Tibial artery (tissue), 4 donors: Measurements from ENCODE around the gene RECQL5.

Source experiments
- DNase-seq, 2 donors: peaks; one replicate each; pipeline ENCODE4 v3.0.0-alpha.2; 2019
- H3K27ac ChIP-seq, 2 donors: fragments of 200-600 bp; sonication (generic) in 1 of 2; 1 replicate in 1 of 2; 2 replicates in 1 of 2; pipeline ENCODE4 v1.5.1; 2018 to 2019; ENCODE audit warnings: mild to moderate bottlenecking in 1 of 2
- H3K27me3 ChIP-seq, 2 donors: fragments of 200-600 bp; sonication (generic) in 1 of 2; one replicate each; pipeline versions ENCODE4 v1.5.1 to v1.6.0; 2016 to 2019
- H3K36me3 ChIP-seq, 3 donors: fragments of 200-600 bp; sonication (generic) in 2 of 3; one replicate each; pipeline ENCODE4 v1.5.1; 2016 to 2019; ENCODE audit warnings: mild to moderate bottlenecking in 2 of 3
- H3K4me1 ChIP-seq, 4 donors: fragments of 200-600 bp; sonication (generic) in 2 of 4; 1 replicate in 3 of 4; 2 replicates in 1 of 4; pipeline ENCODE4 v1.5.1; 2016 to 2019
- H3K4me3 ChIP-seq, 2 donors: fragments of 200-600 bp; sonication (generic) in 1 of 2; 1 replicate in 1 of 2; 2 replicates in 1 of 2; pipeline ENCODE4 v1.5.1; 2018 to 2019; ENCODE audit warnings: mild to moderate bottlenecking in 2 of 2
- H3K9me3 ChIP-seq, 3 donors: fragments of 200-600 bp; sonication (generic) in 1 of 3; one replicate each; pipeline ENCODE4 v1.5.1; 2016 to 2019
- intact Hi-C: fragments of 100-400 bp; cut with DNase I; formaldehyde crosslinking; loops from one replicate; pipeline ENCODE4 v1.15.0; 2023; ENCODE audit warnings: low total_unique reads
- TF ChIP-seq, protein P1 (sequence below), 2 experiments: fragments of 200-600 bp in 1 of 2; fragments of 450-650 bp in 1 of 2; IDR thresholded peaks; one replicate each; pipeline ENCODE4 v1.5.1; 2017 to 2019; ENCODE audit warnings: antibody characterized with exemption in 2 of 2, mild to moderate bottlenecking in 1 of 2, moderate library complexity in 1 of 2

RECQL5 gene

DNA sequence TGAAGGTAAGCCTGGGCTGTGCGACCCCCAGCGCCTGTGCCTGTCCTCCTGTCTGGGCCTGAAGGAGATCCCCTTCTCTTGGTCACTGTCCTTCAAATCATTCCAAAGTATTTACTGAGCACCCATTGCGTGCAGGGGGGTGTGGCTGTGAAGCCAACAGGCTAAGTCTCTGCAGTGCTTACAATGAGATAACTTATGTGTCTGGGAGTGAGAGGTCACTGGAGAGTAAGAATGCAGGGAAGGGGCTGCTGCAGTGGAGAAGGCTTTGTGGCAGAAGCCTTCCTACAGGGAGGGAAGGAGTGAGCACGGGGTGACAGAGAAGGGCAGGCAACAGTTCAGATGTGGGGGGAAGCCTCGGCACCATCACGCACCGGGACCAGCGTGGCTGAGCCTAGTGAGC is 44.9 kb downstream of the RECQL5 start:
- no peak for DNase-seq
- H3K9me3 ChIP-seq, result no peaks in the 10 kb centered on the region
- intact Hi-C loops, result no loop called here
- H3K27ac ChIP-seq, result no peak overlapping the region
- peaks cover 0 to 2% of the 10 kb centered on the region in 2 donors for H3K27me3 ChIP-seq
- H3K4me3 ChIP-seq, result no peak overlapping the region
- peaks cover 0 to 97% (median 65%) of the 10 kb centered on the region in 3 donors for H3K36me3 ChIP-seq
- TF ChIP-seq, protein P1, sequence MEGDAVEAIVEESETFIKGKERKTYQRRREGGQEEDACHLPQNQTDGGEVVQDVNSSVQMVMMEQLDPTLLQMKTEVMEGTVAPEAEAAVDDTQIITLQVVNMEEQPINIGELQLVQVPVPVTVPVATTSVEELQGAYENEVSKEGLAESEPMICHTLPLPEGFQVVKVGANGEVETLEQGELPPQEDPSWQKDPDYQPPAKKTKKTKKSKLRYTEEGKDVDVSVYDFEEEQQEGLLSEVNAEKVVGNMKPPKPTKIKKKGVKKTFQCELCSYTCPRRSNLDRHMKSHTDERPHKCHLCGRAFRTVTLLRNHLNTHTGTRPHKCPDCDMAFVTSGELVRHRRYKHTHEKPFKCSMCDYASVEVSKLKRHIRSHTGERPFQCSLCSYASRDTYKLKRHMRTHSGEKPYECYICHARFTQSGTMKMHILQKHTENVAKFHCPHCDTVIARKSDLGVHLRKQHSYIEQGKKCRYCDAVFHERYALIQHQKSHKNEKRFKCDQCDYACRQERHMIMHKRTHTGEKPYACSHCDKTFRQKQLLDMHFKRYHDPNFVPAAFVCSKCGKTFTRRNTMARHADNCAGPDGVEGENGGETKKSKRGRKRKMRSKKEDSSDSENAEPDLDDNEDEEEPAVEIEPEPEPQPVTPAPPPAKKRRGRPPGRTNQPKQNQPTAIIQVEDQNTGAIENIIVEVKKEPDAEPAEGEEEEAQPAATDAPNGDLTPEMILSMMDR (IDR thresholded peaks at IDR 0.05), result no peak
- no peaks in the 10 kb centered on the region for H3K4me1 ChIP-seq

DNA sequence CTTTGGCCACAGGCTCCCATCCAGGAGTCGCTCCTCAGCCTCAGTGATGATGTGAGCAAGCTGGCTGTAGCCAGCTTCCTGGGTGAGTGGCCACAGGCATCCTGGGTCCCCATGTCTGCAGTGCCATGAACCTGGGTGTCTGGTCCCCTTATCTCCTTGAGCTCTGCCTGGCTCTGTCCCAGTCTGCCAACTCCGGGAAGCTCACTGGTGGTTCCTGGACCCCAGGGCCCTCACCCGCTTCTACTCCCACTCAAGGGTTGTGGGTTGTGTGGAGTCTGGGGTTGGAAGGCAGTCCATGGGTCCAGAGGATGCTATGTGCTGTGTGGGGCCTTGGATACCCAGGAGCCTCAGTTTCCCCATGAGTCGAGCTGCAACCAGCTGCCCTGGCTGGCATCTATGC is 45.5 kb downstream of the RECQL5 start:
- Histone ChIP-seq H3K9me3 (no peaks in the 10 kb centered on the region), H3K4me3 (no peak overlapping the region), H3K27ac (no peak overlapping the region), H3K4me1 (no peaks in the 10 kb centered on the region), H3K27me3 (peaks cover 0 to 2% of the 10 kb centered on the region in 2 donors), H3K36me3 (peaks cover 0 to 97% (median 69%) of the 10 kb centered on the region in 3 donors)
- DNase-seq, result no peak
- intact Hi-C loops, result no loop called here
- TF ChIP-seq, protein P1 (IDR thresholded peaks at IDR 0.05), result no peak

DNA sequence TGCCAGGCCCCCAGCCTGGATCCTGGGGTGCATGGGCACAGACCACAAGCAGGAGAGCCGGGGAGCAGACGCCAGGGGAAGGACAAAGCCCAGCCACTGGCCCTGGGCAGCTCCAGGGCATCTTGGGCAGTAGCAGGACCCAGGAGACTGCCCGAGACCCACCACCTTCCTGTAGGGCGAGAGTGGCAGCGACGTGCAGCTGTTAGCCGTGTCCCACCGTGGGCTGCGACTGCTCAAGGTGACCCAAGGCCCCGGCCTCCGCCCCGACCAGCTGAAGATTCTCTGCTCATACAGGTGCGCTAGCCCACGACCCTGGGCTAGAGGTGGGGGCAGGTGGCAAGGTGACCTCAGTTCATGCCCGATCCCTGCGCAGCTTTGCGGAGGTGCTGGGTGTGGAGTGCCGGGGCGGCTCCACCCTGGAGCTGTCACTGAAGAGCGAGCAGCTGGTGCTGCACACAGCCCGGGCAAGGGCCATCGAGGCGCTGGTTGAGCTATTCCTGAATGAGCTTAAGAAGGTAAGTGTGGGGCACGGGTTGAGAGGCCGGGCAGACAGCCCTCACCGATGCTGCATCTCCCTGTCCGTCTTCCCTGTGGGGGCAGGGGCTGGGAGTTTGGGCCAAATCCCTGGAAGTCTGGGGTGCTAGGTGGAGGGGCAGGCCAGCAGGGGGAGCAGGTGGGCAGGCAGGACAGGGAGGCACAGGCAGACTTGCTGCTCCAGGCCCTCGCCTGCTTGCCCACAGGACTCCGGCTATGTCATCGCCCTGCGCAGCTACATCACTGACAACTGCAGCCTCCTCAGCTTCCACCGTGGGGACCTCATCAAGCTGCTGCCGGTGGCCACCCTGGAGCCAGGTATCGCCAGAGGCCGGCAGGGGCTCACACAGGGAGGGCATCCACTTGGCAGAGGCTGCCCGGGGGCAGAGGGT is 47.2 kb downstream of the RECQL5 start:
- Histone ChIP-seq H3K9me3 (no peaks in the 10 kb centered on the region), H3K4me1 (no peaks in the 10 kb centered on the region), H3K36me3 (peaks cover 0 to 97% (median 67%) of the 10 kb centered on the region in 3 donors), H3K27me3 (peaks cover 0 to 2% of the 10 kb centered on the region in 2 donors), H3K27ac (no peak overlapping the region), H3K4me3 (no peak overlapping the region)
- intact Hi-C loops, result no loop called here
- TF ChIP-seq, protein P1 (IDR thresholded peaks at IDR 0.05), result peak; percentile 11 to 13
- DNase-seq, result no peak

DNA sequence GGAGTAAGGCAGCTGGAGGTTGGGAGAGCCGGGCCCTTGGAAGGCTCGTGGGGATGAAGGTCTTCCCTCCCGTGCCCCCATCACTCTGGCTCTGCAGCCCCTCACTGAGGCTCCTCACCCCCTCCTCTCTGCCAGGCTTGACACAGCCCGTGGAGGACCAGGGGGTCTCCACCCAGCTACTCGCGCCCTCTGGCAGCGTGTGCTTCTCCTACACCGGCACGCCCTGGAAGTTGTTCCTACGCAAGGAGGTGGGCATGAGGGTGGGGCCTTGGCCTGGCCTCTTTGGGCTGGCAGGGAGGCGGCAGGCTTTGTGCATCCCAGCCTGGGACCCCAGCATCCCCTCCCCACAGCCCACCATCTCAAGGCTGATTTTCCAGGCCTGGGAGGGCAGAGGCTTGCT is 49.3 kb downstream of the RECQL5 start:
- no peak overlapping the region for H3K27ac ChIP-seq
- H3K9me3 ChIP-seq, result no peaks in the 10 kb centered on the region
- H3K4me3 ChIP-seq, result no peak overlapping the region
- H3K27me3 ChIP-seq, result peaks cover 0 to 2% of the 10 kb centered on the region in 2 donors
- no peak for DNase-seq
- intact Hi-C loops, result no loop called here
- TF ChIP-seq, protein P1 (IDR thresholded peaks at IDR 0.05), result no peak
- H3K36me3 ChIP-seq, result peaks cover 0 to 99% (median 87%) of the 10 kb centered on the region in 3 donors
- H3K4me1 ChIP-seq, result no peaks in the 10 kb centered on the region

DNA sequence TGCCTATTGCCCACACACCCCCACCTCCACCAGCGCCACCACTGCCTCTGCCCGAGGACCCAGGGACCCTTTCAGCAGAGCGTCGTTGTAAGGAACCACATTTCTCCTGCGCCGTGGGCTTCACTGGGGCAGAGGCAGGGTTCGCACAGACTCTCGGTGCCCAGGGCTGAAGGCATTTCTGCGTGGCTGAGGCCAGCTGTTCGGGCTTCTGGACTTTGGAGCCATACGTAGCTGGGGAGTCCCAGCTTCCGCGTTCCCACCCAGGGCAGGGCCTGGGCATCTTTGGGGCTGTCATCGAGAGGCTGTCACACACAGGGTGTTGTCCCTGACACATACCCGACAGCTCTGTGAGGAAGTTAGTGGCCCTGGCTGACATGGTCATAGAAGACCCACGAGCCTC is 49.7 kb downstream of the RECQL5 start:
- intact Hi-C loops, result no loop called here
- TF ChIP-seq, protein P1 (IDR thresholded peaks at IDR 0.05), result no peak
- Histone ChIP-seq H3K4me3 (no peak overlapping the region), H3K27ac (no peak overlapping the region), H3K36me3 (peaks cover 0 to 99% (median 88%) of the 10 kb centered on the region in 3 donors), H3K9me3 (no peaks in the 10 kb centered on the region), H3K27me3 (peaks cover 0 to 2% of the 10 kb centered on the region in 2 donors), H3K4me1 (no peaks in the 10 kb centered on the region)
- no peak for DNase-seq
